H1 (cell line): ENCODE measurements around the gene PDGFA. TPM values are rescaled to one million over a fixed set of nuclear protein-coding genes. Genes with fewer than 3 reads are reported as not detected.
A peak's percentile ranks its signal among the peaks of the same experiment; 100 is the strongest.

Source experiments
- CTCF ChIA-PET: fragments of 300-600 bp; sonication (Branson Sonifier 250); formaldehyde crosslinking; loops from one replicate; lab custom pipeline; 2021; ENCODE audit not compliant: partially characterized antibody; lab: Charles Lee
- POLR2A ChIA-PET: fragments of 300-600 bp; sonication (Branson Sonifier 250); formaldehyde crosslinking; loops from one replicate; lab custom pipeline; 2021; ENCODE audit warnings: inconsistent platforms; ENCODE audit not compliant: partially characterized antibody; lab: Charles Lee
- DNase-seq, 2 experiments: peaks; one replicate each; pipeline versions ENCODE4 v3.0.0 to v3.0.0-alpha.2; 2010 to 2022; ENCODE audit warnings: low spot score in 2 of 2, low read depth in 1 of 2, mixed read lengths in 1 of 2
- FAIRE-seq: peaks from 2 replicates; lab custom pipeline; 2011; peaks lifted over from hg19 to GRCh38; lab: Jason Lieb, UNC
- H2AFZ ChIP-seq: 2 replicates; pipeline ENCODE4 v1.8.1; 2012; ENCODE audit warnings: low read length, inconsistent platforms
- H2AK5ac ChIP-seq: 2 replicates; pipeline ENCODE4 v1.6.1; 2013; ENCODE audit warnings: low read depth, low read length
- H2BK120ac ChIP-seq: replicated peaks from 2 replicates; pipeline ENCODE3; 2013; ENCODE audit warnings: low read depth, low read length, inconsistent platforms
- H2BK12ac ChIP-seq: 2 replicates; pipeline ENCODE4 v1.6.1; 2013; ENCODE audit warnings: low read depth, low read length
- H2BK15ac ChIP-seq: 2 replicates; pipeline ENCODE4 v1.6.1; 2013; ENCODE audit warnings: low read length
- H2BK20ac ChIP-seq: 2 replicates; pipeline ENCODE4 v1.6.1; 2013; ENCODE audit warnings: low read length
- H2BK5ac ChIP-seq: 2 replicates; pipeline ENCODE4 v1.6.1; 2013; ENCODE audit warnings: low read depth, low read length
- H3K14ac ChIP-seq: 2 replicates; pipeline ENCODE4 v1.6.1; 2013; ENCODE audit warnings: inconsistent platforms; ENCODE audit not compliant: insufficient read length
- H3K18ac ChIP-seq: 2 replicates; pipeline ENCODE4 v1.6.1; 2013; ENCODE audit warnings: low read length; ENCODE audit errors: extremely low read depth
- H3K23ac ChIP-seq: 2 replicates; pipeline ENCODE4 v1.6.1; 2013; ENCODE audit warnings: inconsistent platforms; ENCODE audit not compliant: insufficient read length
- H3K23me2 ChIP-seq: 2 replicates; pipeline ENCODE4 v1.6.1; 2013; ENCODE audit warnings: low read depth, low read length
- H3K27ac ChIP-seq: 2 replicates; pipeline ENCODE4 v1.6.1; 2011; ENCODE audit warnings: low read depth, low read length, inconsistent platforms
- H3K27me3 ChIP-seq, 4 experiments: replicated peaks in 1 of 4; 1 replicate in 1 of 4; 2 replicates in 3 of 4; pipeline versions ENCODE4 v1.6.1 to v1.8.1; 2011 to 2013; ENCODE audit warnings: low read length in 3 of 4, mild to moderate bottlenecking in 3 of 4, inconsistent platforms in 2 of 4, mixed read lengths in 2 of 4, moderate library complexity in 1 of 4; ENCODE audit not compliant: control insufficient read depth in 3 of 4, insufficient read depth in 3 of 4; ENCODE audit errors: extremely low read depth in 1 of 4
- H3K36me3 ChIP-seq, 4 experiments: 2 replicates each; pipeline versions ENCODE4 v1.6.1 to v1.8.1; 2011 to 2013; ENCODE audit warnings: mild to moderate bottlenecking in 4 of 4, low read length in 3 of 4, moderate library complexity in 2 of 4, control low read depth in 1 of 4, inconsistent platforms in 1 of 4; ENCODE audit not compliant: insufficient read depth in 4 of 4, control insufficient read depth in 2 of 4
- H3K4ac ChIP-seq: replicated peaks from 2 replicates; pipeline ENCODE3; 2013; ENCODE audit warnings: low read length, low read depth, mixed read lengths, inconsistent platforms; ENCODE audit not compliant: insufficient read length
- H3K4me1 ChIP-seq, 4 experiments: replicated peaks in 1 of 4; 1 replicate in 1 of 4; 2 replicates in 3 of 4; pipeline versions ENCODE4 v1.6.1 to v1.8.1; 2011 to 2013; ENCODE audit warnings: low read length in 3 of 4, inconsistent platforms in 2 of 4, mixed read lengths in 1 of 4; ENCODE audit not compliant: insufficient read depth in 4 of 4, control insufficient read depth in 3 of 4
- H3K4me2 ChIP-seq, 2 experiments: 2 replicates each; pipeline versions ENCODE4 v1.6.1 to v1.8.1; 2011 to 2013; ENCODE audit warnings: low read depth in 2 of 2, low read length in 2 of 2, control low read depth in 1 of 2, inconsistent platforms in 1 of 2, mild to moderate bottlenecking in 1 of 2; ENCODE audit not compliant: insufficient read depth in 1 of 2
- H3K4me3 ChIP-seq, 4 experiments: fragments of 200-600, 300-600 bp in 1 of 4; sonication (generic), shearing (Covaris generic), sonication (Bioruptor Twin) in 1 of 4; 2 replicates each; pipeline versions ENCODE4 v1.5.1 to v1.8.1; 2011 to 2016; ENCODE audit warnings: low read length in 4 of 4, low read depth in 3 of 4, control low read depth in 2 of 4, inconsistent platforms in 2 of 4, mild to moderate bottlenecking in 2 of 4, mixed read lengths in 1 of 4, moderate library complexity in 1 of 4; ENCODE audit not compliant: insufficient read depth in 2 of 4; ENCODE audit errors: extremely low read depth in 1 of 4
- H3K56ac ChIP-seq: replicated peaks from 2 replicates; pipeline ENCODE3; 2013; ENCODE audit warnings: low read depth, mild to moderate bottlenecking, mixed read lengths, low read length, inconsistent platforms; ENCODE audit not compliant: insufficient read length
- H3K79me1 ChIP-seq: 2 replicates; pipeline ENCODE4 v1.6.1; 2013; ENCODE audit warnings: low read depth, low read length, control low read depth
- H3K79me2 ChIP-seq, 2 experiments: 2 replicates each; pipeline versions ENCODE4 v1.6.1 to v1.8.1; 2012 to 2013; ENCODE audit warnings: low read length in 2 of 2, mild to moderate bottlenecking in 2 of 2, inconsistent platforms in 1 of 2; ENCODE audit not compliant: insufficient read depth in 2 of 2, control insufficient read depth in 1 of 2
- H3K9ac ChIP-seq, 4 experiments: replicated peaks in 1 of 4; 1 replicate in 1 of 4; 2 replicates in 3 of 4; pipeline versions ENCODE4 v1.6.1 to v1.8.1; 2011 to 2013; ENCODE audit warnings: low read depth in 3 of 4, low read length in 3 of 4, control low read depth in 2 of 4, mild to moderate bottlenecking in 2 of 4, moderate library complexity in 2 of 4, inconsistent platforms in 1 of 4; ENCODE audit errors: extremely low read depth in 1 of 4
- H3K9me3 ChIP-seq, 2 experiments: 2 replicates each; pipeline versions ENCODE4 v1.6.1 to v1.8.1; 2012 to 2013; ENCODE audit warnings: mild to moderate bottlenecking in 2 of 2, moderate library complexity in 2 of 2, control low read depth in 1 of 2, inconsistent platforms in 1 of 2, low read depth in 1 of 2, low read length in 1 of 2, mixed read lengths in 1 of 2; ENCODE audit not compliant: insufficient read depth in 2 of 2
- H4K20me1 ChIP-seq, 2 experiments: replicated peaks in 1 of 2; 2 replicates each; pipeline versions ENCODE3 to v1.8.1; 2011 to 2013; ENCODE audit warnings: inconsistent platforms in 2 of 2, low read length in 2 of 2, mild to moderate bottlenecking in 1 of 2; ENCODE audit not compliant: insufficient read depth in 2 of 2, control insufficient read depth in 1 of 2
- H4K5ac ChIP-seq: 2 replicates; pipeline ENCODE4 v1.6.1; 2013; ENCODE audit warnings: low read length, low read depth, mixed read lengths, inconsistent platforms; ENCODE audit not compliant: insufficient read length
- H4K8ac ChIP-seq: 2 replicates; pipeline ENCODE4 v1.8.0; 2013; ENCODE audit warnings: mild to moderate bottlenecking, moderate library complexity, low read length, inconsistent platforms; ENCODE audit not compliant: insufficient read depth; ENCODE audit errors: extremely low read depth
- H4K91ac ChIP-seq: replicated peaks from 2 replicates; pipeline ENCODE3; 2013; ENCODE audit warnings: low read length, mixed read lengths, inconsistent platforms; ENCODE audit not compliant: insufficient read length
- HDAC2 ChIP-seq, 2 experiments: fragments of 300-600 bp in 1 of 2; sonication (generic) in 1 of 2; IDR thresholded peaks; 2 replicates each; pipeline ENCODE4 v1.6.1; 2011 to 2012; ENCODE audit warnings: low read depth in 2 of 2, low read length in 2 of 2, mild to moderate bottlenecking in 2 of 2, moderate library complexity in 2 of 2, borderline replicate concordance in 1 of 2, inconsistent platforms in 1 of 2
- NRF1 ChIP-seq: IDR thresholded peaks from 2 replicates; pipeline ENCODE4 v1.6.1; 2011; ENCODE audit warnings: mild to moderate bottlenecking, low read depth, low read length, improper control_type of control experiment
- RAD21 ChIP-seq, 2 experiments: IDR thresholded peaks in 1 of 2; conservative IDR thresholded peaks in 1 of 2; 2 replicates each; pipeline ENCODE4 v1.6.1; 2011; ENCODE audit warnings: low read depth in 2 of 2, low read length in 2 of 2, improper control_type of control experiment in 1 of 2, inconsistent platforms in 1 of 2, mild to moderate bottlenecking in 1 of 2, moderate library complexity in 1 of 2
- WGBS, 2 experiments: shearing (Covaris generic) in 1 of 2; methylation state at CpG; one replicate each; pipeline versions ENCODE4 v1.1.6 to v1.1.7; 2013 to 2015; ENCODE audit warnings: low lambda C conversion rate in 2 of 2, mixed read lengths in 2 of 2, inconsistent platforms in 1 of 2, low coverage in 1 of 2, missing lambda C conversion rate in 1 of 2; ENCODE audit not compliant: insufficient replicate concordance in 2 of 2, insufficient coverage in 1 of 2, insufficient read length in 1 of 2; ENCODE audit errors: extremely low coverage in 1 of 2, missing lambda C conversion rate in 1 of 2; 5-methylcytosine and 5-hydroxymethylcytosine counted together
- long read RNA-seq, 2 experiments: library from RNA in 1 of 2; library from capped mRNA in 1 of 2; stranded (forward); transcript quantifications; one replicate each; pipeline ENCODE4 v2.0.0, GENCODE V29; 2021; ENCODE audit warnings: inconsistent platforms in 1 of 2
- polyA minus RNA-seq, 3 experiments: library from RNA; depleted of rRNA, polyadenylated mRNA; stranded (reverse); fragments of >200 nt; gene quantifications; 1 replicate in 2 of 3; 2 replicates in 1 of 3; pipeline ENCODE4 v1.2.3, GENCODE V29; 2011
- polyA plus RNA-seq, 7 experiments: library from polyadenylated mRNA; depleted of rRNA in 3 of 7; stranded (reverse) in 5 of 7; unstranded in 2 of 7; fragments of >200 nt in 5 of 7; fragments of 200-250 nt in 2 of 7; gene quantifications; 1 replicate in 5 of 7; 2 replicates in 1 of 7; 4 replicates in 1 of 7; pipeline versions ENCODE4 v1.2.1 to v1.2.3, GENCODE V29; 2011 to 2013; ENCODE audit warnings: missing spikeins in 2 of 7, mixed read lengths in 2 of 7
- total RNA-seq: library from RNA; stranded (reverse); fragmentation: NEBNext Ultra II Directional; extraction: Animal tissue kit (Norgen Biotek cat#: 25700); gene quantifications from 2 replicates; pipeline ENCODE4 v1.2.1, GENCODE V29; 2021

Gene PDGFA
- total RNA-seq = 38.0 and 43.0 TPM in 2 replicates
- 21.1 and 22.3 TPM in 2 replicates for polyA plus RNA-seq (2011; rRNA removed)
- polyA plus RNA-seq (2011; cell fraction: cytosol; rRNA removed) = 18.1 TPM
- polyA plus RNA-seq (2011; cell fraction: nucleus; rRNA removed) = 42.6 TPM
- polyA plus RNA-seq (2012, experiment 1 of 2) = 42.0 to 59.5 TPM (median 51.8 TPM) in 4 replicates
- 33.3 TPM for polyA plus RNA-seq (2012, experiment 2 of 2)
- 34.8 TPM for polyA plus RNA-seq (2013, experiment 1 of 2)
- 38.8 TPM for polyA plus RNA-seq (2013, experiment 2 of 2)
- polyA minus RNA-seq (2011; rRNA and poly(A)+ RNA removed) = 46.5 and 53.1 TPM in 2 replicates
- polyA minus RNA-seq (2011; cell fraction: cytosol; rRNA and poly(A)+ RNA removed) = 78.2 TPM
- polyA minus RNA-seq (2011; cell fraction: nucleus; rRNA and poly(A)+ RNA removed) = 31.0 TPM
- long read RNA-seq, experiment 1, partial matches to known transcripts = 0 of 4 reads
- long read RNA-seq, experiment 1, other reads (novel, unspliced or antisense) = 2 of 4 reads
- long read RNA-seq, experiment 2, partial matches to known transcripts = 0 of 1 reads
- long read RNA-seq, experiment 2, other reads (novel, unspliced or antisense) = 1 of 1 reads

DNA sequence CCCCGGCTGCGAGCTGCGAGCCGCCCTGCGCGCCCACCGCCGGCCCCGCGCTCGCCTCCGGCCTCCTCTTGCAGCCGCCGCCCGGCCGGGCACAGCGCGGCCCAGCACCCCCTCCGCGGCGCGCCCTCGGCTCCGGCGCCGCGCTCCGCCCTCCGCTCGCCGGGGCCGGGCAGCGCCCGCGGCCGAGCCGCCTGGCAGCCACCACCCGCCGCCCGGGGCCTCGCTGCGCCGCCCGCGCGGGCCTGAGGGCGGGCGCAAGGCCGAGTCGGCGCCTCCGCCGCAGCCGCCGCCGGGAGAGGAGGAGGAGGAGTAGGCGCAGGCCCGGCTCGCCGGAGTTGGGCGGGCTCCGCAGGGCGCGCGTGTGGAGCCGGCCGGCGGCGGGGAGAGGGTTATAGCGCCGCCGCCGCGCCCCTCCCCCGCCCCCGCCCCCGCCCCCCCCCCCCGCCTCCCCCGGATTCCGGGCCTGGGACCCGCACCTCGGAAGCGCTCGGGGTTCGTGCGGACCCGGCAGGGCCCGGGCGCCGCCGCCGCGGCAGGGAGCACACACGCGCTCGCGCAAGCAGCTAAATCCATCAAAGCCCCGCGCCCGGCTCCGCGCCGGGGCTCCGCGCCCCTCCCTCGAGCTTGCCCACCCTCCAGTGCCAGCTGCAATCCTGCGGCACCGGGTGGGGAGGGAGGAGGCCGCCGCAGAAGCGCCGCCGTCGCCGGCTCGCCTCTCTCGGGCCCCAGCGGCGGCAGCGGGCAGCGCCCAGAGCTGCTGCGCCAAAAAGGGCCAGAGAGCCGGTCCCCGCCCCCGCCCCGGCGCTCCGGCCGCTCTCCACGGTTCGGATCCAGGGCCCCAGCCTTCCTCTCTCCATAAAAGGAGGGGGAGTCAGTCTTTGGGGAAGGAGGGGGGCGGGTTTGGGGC, at the start of gene PDGFA:
PDGFA (minus strand) TSS at position 363 of the 907 bp plus-strand sequence. CDS start 845 bp downstream, outside the sequence.
- peak within 1 kb of the TSS; percentile 78 for H2BK120ac ChIP-seq
- H2BK12ac ChIP-seq = peak within 1 kb of the TSS; percentile 97; the same call in 1 of the 2 replicates
- 0% methylated on average over 1 of the region's 132 CpGs; no CpG with 5 or more reads in 1 of the 2 experiments for WGBS, 2 experiments
- H3K23me2 ChIP-seq = peaks cover 31% of the 10 kb centered on the region
- H2AFZ ChIP-seq = no peak within 1 kb of the TSS
- H3K4me3 ChIP-seq = peak within 1 kb of the TSS; percentile 52 to 98 (median 69)
- peak within 1 kb of the TSS; percentile 10 to 59 (median 29); a peak in 4 of 7 replicates for H3K9ac ChIP-seq
- no peak within 1 kb of the TSS for H3K14ac ChIP-seq
- FAIRE-seq (no peak), DNase-seq (peak in 1 of 2 experiments; percentile 85)
- peaks cover 0 to 5% of the 10 kb centered on the region in 2 experiments for H4K20me1 ChIP-seq
- no peaks in the 10 kb centered on the region for H3K79me1 ChIP-seq
- peak within 1 kb of the TSS; percentile 78 for H3K18ac ChIP-seq
- H3K79me2 ChIP-seq = peaks cover 0 to 28% of the 10 kb centered on the region in 2 experiments; a peak in 3 of 4 replicates
- H3K23ac ChIP-seq = no peak within 1 kb of the TSS
- peak within 1 kb of the TSS; percentile 93; the same call in 1 of the 2 replicates for H2BK5ac ChIP-seq
- ChIA-PET CTCF (interaction anchor here (0.5 to 1.6 kb wide), 3 partner anchors 175 to 1200 kb away, joined by 3 read pairs; no protein-coding TSS in a partner anchor), POLR2A (interaction anchor here (0.6 to 1.9 kb wide), 7 partner anchors 10 to 1253 kb away, joined by 3 to 4 read pairs (median 3); no protein-coding TSS in a partner anchor)
- H3K9me3 ChIP-seq = no peaks in the 10 kb centered on the region
- peaks cover 25 to 43% (median 32%) of the 10 kb centered on the region in 4 experiments for H3K27me3 ChIP-seq
- peak within 1 kb of the TSS; percentile 90 for H4K91ac ChIP-seq
- peak within 1 kb of the TSS; percentile 68 for H4K8ac ChIP-seq
- no peaks in the 10 kb centered on the region; a peak in 1 of 8 replicates for H3K36me3 ChIP-seq
- peak within 1 kb of the TSS; percentile 36 for H4K5ac ChIP-seq
- H3K4ac ChIP-seq = peak within 1 kb of the TSS; percentile 91
- no peak within 1 kb of the TSS for H2AK5ac ChIP-seq
- H3K4me1 ChIP-seq = peaks cover 0 to 29% (median 13%) of the 10 kb centered on the region in 4 experiments; a peak in 5 of 7 replicates
- H3K4me2 ChIP-seq = peak within 1 kb of the TSS; percentile 66 to 89
- H2BK15ac ChIP-seq = peak within 1 kb of the TSS; percentile 81; the same call in 1 of the 2 replicates
- H3K56ac ChIP-seq = peak within 1 kb of the TSS; percentile 30
- no peak within 1 kb of the TSS for H3K27ac ChIP-seq
- H2BK20ac ChIP-seq = peak within 1 kb of the TSS; percentile 72; the same call in 1 of the 2 replicates
- TF ChIP-seq RAD21 (IDR thresholded peaks at IDR 0.05 in 1 of 2, conservative IDR thresholded peaks at IDR 0.05 in 1 of 2; ENCODE audit: low read depth in 2 of 2, low read length in 2 of 2) (peak in 1 of 2 experiments; percentile 17; a peak in 2 of 4 replicates), HDAC2 (IDR thresholded peaks at IDR 0.05; ENCODE audit: borderline replicate concordance in 1 of 2, low read depth in 2 of 2, low read length in 2 of 2) (no peak), NRF1 (no peak)
